HK-2 (cell line): ENCODE data around the gene HACD4.
"Not testable (repeated sequence)": the region's sequence is repeated elsewhere in the genome, so short reads cannot be mapped to it uniquely, and the experiment has no call there.

Experiments
- DNase-seq: peaks from one replicate; pipeline ENCODE4 v3.0.0-alpha.2; 2018; ENCODE audit not compliant: unreplicated experiment

HACD4 gene

DNA sequence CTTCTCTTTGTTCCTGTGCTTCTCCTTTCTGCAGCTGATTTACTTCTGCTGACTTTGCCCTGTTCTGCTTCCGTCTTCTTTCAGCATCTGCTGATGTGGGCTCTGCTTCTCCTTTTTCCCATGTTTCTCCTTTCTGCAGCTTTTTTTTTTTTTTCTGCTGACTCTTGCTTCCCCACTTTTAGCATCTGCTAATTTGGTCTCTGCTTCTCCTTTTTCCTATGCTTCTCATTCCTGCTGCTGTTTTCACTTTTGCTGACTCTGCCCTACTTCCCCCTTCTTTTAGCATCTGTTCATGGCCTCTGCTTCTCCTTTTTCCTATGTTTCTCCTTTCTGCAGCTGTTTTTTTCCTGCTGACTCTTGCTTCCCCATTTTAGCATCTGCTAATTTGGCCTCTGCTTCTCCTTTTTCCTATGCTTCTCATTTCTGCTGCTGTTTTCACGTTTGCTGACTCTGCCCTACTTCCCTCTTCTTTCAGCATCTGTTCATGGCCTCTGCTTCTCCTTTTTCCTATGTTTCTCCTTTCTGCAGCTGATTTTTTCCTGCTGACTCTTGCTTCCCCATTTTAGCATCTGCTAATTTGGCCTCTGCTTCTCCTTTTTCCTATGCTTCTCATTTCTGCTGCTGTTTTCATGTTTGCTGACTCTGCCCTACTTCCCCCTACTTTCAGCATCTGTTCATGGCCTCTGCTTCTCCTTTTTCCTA lies 58.0 kb downstream of the HACD4 start:
- not testable (repeated sequence) for DNase-seq

DNA sequence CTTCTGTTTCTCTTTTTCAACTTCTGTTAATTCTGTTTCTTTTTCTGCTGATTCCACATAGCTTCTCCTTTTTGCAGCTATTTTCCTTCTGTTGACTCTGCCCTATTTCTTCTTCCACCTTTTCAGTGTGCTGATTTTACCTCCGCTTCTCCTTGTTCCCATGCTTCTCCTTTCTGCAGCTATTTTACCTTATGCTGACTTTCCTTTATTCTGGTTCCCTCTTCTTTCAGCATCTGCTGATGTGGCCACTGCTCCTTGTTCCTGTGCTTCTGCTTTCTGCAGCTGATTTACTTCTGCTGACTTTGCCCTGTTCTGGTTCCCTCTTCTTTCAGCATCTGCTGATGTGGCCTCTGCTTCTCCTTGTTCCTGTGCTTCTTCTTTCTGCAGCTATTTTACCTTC lies 58.8 kb downstream of the HACD4 start:
- DNase-seq, result no peak

DNA sequence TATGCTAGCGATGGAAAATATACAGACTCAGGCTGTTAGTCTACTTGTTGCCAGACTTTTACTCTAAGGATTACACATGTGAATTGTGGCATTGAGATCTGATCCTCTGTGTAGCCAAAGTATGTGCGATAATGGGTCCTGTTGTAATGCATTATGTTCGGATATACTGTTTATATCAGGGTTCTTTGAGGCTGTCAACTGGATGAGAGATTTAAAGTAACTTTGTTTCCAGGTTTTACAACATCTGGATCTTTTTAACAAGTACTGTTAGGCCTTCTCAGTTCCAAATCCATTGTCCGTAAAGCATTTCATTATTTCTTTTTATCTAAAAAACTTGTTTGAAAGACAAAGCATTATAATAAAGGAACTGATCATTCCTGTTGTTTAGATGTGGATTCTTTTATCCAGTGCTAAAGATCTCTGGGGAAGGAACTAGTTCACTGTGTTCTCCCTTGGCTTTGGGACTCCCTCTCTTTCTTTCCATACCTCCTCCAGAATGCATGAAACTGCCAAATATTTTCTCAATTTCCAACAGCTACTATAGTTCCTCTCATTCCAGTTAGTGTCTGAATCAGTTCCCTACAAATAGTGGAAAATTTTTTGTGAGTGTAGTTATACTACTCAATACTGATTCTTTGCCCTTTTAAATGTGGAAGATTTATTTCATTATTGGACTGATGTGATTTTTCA lies 68.8 kb downstream of the HACD4 start:
- no peak for DNase-seq

GRCh38 chr9:20950707-20951106 lies 80.7 kb downstream of the HACD4 start:
- DNase-seq, result no peak
